ENCODE measurements around the gene ORC4.

The ORC4 gene

GRCh38 chr2:147924647-147925046 is 95.9 kb downstream of the ORC4 start:
- Histone ChIP-seq H3K79me2 (ENCODE audit: insufficient read depth, low read depth) (no peaks in the 10 kb centered on the region), H3K36me3 (ENCODE audit: insufficient read depth) (no peaks in the 10 kb centered on the region), H3K4me2 (no peak overlapping the region), H4K20me1 (ENCODE audit: insufficient read depth) (no peaks in the 10 kb centered on the region), H3K4me1 (ENCODE audit: low read depth, poor library complexity, severe bottlenecking) (no peaks in the 10 kb centered on the region), H3K9ac (no peak overlapping the region), H3K27ac (no peak overlapping the region), H3K27me3 (ENCODE audit: insufficient read depth, low read depth) (no peaks in the 10 kb centered on the region), H3K4me3 (IDR thresholded peaks at IDR 0.05; ENCODE audit: insufficient read depth, low read depth, low read length) (no peak overlapping the region), H2AFZ (ENCODE audit: low read depth) (no peak overlapping the region)
- no peak for TF ChIP-seq CTCF (conservative IDR thresholded peaks at IDR 0.05; ENCODE audit: low read depth, low read length)

- Histone ChIP-seq H2AFZ (ENCODE audit: low read depth) (no peak overlapping the region), H3K27me3 (ENCODE audit: insufficient read depth, low read depth) (no peaks in the 10 kb centered on the region), H4K20me1 (ENCODE audit: insufficient read depth) (no peaks in the 10 kb centered on the region), H3K9ac (no peak overlapping the region), H3K4me3 (IDR thresholded peaks at IDR 0.05; ENCODE audit: insufficient read depth, low read depth, low read length) (no peak overlapping the region), H3K4me2 (no peak overlapping the region), H3K4me1 (ENCODE audit: low read depth, poor library complexity, severe bottlenecking) (no peaks in the 10 kb centered on the region), H3K36me3 (ENCODE audit: insufficient read depth) (no peaks in the 10 kb centered on the region), H3K27ac (no peak overlapping the region), H3K79me2 (ENCODE audit: insufficient read depth, low read depth) (no peaks in the 10 kb centered on the region)
- no peak for TF ChIP-seq CTCF (conservative IDR thresholded peaks at IDR 0.05; ENCODE audit: low read depth, low read length)
These were observed 96.7 kb downstream of the ORC4 start for GRCh38 chr2:147923846-147924245.

- Histone ChIP-seq H2AFZ (ENCODE audit: low read depth) (no peak overlapping the region), H3K4me1 (ENCODE audit: low read depth, poor library complexity, severe bottlenecking) (no peaks in the 10 kb centered on the region), H4K20me1 (ENCODE audit: insufficient read depth) (no peaks in the 10 kb centered on the region), H3K9ac (no peak overlapping the region), H3K27ac (no peak overlapping the region), H3K79me2 (ENCODE audit: insufficient read depth, low read depth) (no peaks in the 10 kb centered on the region), H3K27me3 (ENCODE audit: insufficient read depth, low read depth) (no peaks in the 10 kb centered on the region), H3K36me3 (ENCODE audit: insufficient read depth) (no peaks in the 10 kb centered on the region), H3K4me2 (no peak overlapping the region), H3K4me3 (IDR thresholded peaks at IDR 0.05; ENCODE audit: insufficient read depth, low read depth, low read length) (no peak overlapping the region)
- TF ChIP-seq CTCF (conservative IDR thresholded peaks at IDR 0.05; ENCODE audit: low read depth, low read length): no peak
These were observed 103.4 kb downstream of the ORC4 start for GRCh38 chr2:147917161-147917560.

DNA sequence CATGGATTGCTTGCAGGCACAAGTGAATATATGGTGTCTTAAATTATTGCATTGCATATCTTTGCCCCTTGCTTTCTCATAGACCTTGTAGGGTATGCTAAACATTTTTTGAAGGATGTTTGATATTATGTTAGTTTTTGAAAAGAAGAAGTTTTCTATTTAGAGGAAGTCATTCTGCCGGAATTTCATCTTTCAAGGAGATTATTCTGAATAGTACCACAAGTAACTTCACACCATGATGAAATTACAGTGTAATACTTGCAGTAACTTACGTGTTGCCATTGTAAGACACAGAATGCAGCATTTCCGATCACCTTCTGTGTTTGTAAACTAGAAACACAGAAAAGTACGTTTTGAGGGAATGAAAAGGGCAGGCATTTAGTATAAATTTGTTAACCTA is 103.8 kb downstream of the ORC4 start:
- Histone ChIP-seq H3K79me2 (ENCODE audit: insufficient read depth, low read depth) (no peaks in the 10 kb centered on the region), H3K36me3 (ENCODE audit: insufficient read depth) (no peaks in the 10 kb centered on the region), H3K4me3 (IDR thresholded peaks at IDR 0.05; ENCODE audit: insufficient read depth, low read depth, low read length) (no peak overlapping the region), H3K4me1 (ENCODE audit: low read depth, poor library complexity, severe bottlenecking) (no peaks in the 10 kb centered on the region), H2AFZ (ENCODE audit: low read depth) (no peak overlapping the region), H3K4me2 (no peak overlapping the region), H3K27me3 (ENCODE audit: insufficient read depth, low read depth) (no peaks in the 10 kb centered on the region), H3K27ac (no peak overlapping the region), H3K9ac (no peak overlapping the region), H4K20me1 (ENCODE audit: insufficient read depth) (no peaks in the 10 kb centered on the region)
- no peak for TF ChIP-seq CTCF (conservative IDR thresholded peaks at IDR 0.05; ENCODE audit: low read depth, low read length)

- H3K36me3 ChIP-seq (ENCODE audit: insufficient read depth): no peaks in the 10 kb centered on the region
- no peak overlapping the region for H3K9ac ChIP-seq
- no peaks in the 10 kb centered on the region for H3K27me3 ChIP-seq (ENCODE audit: insufficient read depth, low read depth)
- no peaks in the 10 kb centered on the region for H4K20me1 ChIP-seq (ENCODE audit: insufficient read depth)
- no peak overlapping the region for H2AFZ ChIP-seq (ENCODE audit: low read depth)
- H3K4me3 ChIP-seq (IDR thresholded peaks at IDR 0.05; ENCODE audit: insufficient read depth, low read depth, low read length): no peak overlapping the region
- TF ChIP-seq CTCF (conservative IDR thresholded peaks at IDR 0.05; ENCODE audit: low read depth, low read length): no peak
- no peaks in the 10 kb centered on the region for H3K4me1 ChIP-seq (ENCODE audit: low read depth, poor library complexity, severe bottlenecking)
- H3K27ac ChIP-seq: no peak overlapping the region
- H3K4me2 ChIP-seq: no peak overlapping the region
- H3K79me2 ChIP-seq (ENCODE audit: insufficient read depth, low read depth): no peaks in the 10 kb centered on the region
These were observed 104.5 kb downstream of the ORC4 start for GRCh38 chr2:147916067-147916466.

Measured in KMS-11 (cell line).